Neutrophil (primary cell): ENCODE measurements around the gene DTHD1.

Experiments used
- H3K27ac ChIP-seq: fragments of 200-600 bp; sonication (generic); 2 replicates; pipeline ENCODE4 v1.5.1; 2016; ENCODE audit warnings: mild to moderate bottlenecking, moderate library complexity
- H3K27me3 ChIP-seq: fragments of 200-600 bp; sonication (generic); 2 replicates; pipeline ENCODE4 v1.6.0; 2016; ENCODE audit warnings: mild to moderate bottlenecking
- H3K36me3 ChIP-seq: fragments of 200-600 bp; sonication (generic); 2 replicates; pipeline ENCODE4 v1.5.1; 2017
- H3K4me1 ChIP-seq, 2 experiments: fragments of 200-600 bp in 1 of 2; sonication (generic) in 1 of 2; 1 replicate in 1 of 2; 2 replicates in 1 of 2; pipeline versions ENCODE4 v1.5.1 to v1.6.1; 2013 to 2016; ENCODE audit warnings: low read depth in 1 of 2, low read length in 1 of 2, mild to moderate bottlenecking in 1 of 2, moderate library complexity in 1 of 2; ENCODE audit not compliant: control insufficient read depth in 1 of 2, insufficient read depth in 1 of 2
- H3K4me3 ChIP-seq, 2 experiments: fragments of 200-600 bp in 1 of 2; sonication (generic) in 1 of 2; 1 replicate in 1 of 2; 2 replicates in 1 of 2; pipeline ENCODE4 v1.5.1; 2013 to 2016; ENCODE audit warnings: low read depth in 1 of 2, low read length in 1 of 2, mild to moderate bottlenecking in 1 of 2, moderate library complexity in 1 of 2
- H3K9me3 ChIP-seq: fragments of 200-600 bp; sonication (generic); 2 replicates; pipeline ENCODE4 v1.5.1; 2016
- TF ChIP-seq, protein P1 (sequence below): fragments of 200-600 bp; sonication (generic); IDR thresholded peaks from 2 replicates; pipeline ENCODE4 v1.5.1; 2016; ENCODE audit warnings: antibody characterized with exemption

DTHD1 gene

DNA sequence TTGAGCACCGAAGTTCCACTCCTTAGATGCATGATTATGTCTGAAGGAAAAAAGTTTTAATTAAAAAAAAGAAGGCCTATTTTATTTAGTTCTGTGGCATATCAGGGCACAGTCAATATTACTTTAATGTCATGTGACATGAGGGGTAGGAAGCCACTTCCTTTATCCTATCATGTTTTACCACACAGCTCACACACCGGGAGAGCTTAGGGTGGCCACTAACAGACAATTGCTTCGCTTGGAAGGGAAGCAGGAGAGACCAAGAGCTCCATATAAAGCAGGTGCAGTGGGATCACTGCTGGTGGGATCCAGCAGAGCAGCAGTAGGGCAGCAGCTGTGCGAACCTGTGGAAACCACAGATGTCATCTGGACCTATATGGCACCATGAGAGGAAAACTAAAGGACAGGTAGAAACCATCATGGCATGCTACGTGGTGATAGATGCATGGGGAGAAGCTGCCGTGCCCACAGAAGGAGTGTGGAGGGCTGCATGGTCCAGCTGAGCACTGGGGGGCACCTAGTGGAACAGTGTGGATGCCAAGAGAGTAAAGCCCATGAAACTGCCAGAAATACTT is 52.0 kb downstream of the DTHD1 start:
- peaks cover 5 to 20% of the 10 kb centered on the region in 2 experiments for H3K4me1 ChIP-seq
- H3K27me3 ChIP-seq: no peaks in the 10 kb centered on the region
- TF ChIP-seq, protein P1, sequence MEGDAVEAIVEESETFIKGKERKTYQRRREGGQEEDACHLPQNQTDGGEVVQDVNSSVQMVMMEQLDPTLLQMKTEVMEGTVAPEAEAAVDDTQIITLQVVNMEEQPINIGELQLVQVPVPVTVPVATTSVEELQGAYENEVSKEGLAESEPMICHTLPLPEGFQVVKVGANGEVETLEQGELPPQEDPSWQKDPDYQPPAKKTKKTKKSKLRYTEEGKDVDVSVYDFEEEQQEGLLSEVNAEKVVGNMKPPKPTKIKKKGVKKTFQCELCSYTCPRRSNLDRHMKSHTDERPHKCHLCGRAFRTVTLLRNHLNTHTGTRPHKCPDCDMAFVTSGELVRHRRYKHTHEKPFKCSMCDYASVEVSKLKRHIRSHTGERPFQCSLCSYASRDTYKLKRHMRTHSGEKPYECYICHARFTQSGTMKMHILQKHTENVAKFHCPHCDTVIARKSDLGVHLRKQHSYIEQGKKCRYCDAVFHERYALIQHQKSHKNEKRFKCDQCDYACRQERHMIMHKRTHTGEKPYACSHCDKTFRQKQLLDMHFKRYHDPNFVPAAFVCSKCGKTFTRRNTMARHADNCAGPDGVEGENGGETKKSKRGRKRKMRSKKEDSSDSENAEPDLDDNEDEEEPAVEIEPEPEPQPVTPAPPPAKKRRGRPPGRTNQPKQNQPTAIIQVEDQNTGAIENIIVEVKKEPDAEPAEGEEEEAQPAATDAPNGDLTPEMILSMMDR: no peak
- no peak overlapping the region for H3K4me3 ChIP-seq
- no peaks in the 10 kb centered on the region for H3K9me3 ChIP-seq
- no peak overlapping the region for H3K27ac ChIP-seq
- H3K36me3 ChIP-seq: no peaks in the 10 kb centered on the region

DNA sequence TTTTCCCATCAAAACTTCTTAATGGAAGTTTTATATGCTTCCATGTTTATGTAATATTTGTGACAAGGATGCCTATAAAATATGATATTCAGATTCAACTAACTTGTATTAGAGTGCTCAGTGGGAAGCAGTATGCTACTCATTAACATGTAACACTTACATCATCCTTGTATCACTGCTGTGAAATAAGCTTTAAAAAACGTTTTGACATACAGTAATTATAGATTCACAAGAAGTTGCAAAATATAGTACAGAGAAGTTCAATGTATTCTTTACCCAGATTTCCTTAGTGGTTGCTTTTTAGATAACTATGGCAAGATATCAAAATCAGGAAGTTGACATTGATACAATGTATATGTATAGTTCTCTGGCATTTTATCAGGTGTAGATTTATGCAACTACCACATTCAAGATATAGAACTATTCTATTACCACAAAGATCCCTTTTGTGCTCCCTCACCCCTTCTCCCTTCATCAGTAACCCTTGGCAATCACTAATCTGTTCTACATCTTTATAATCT is 56.3 kb downstream of the DTHD1 start:
- H3K4me1 ChIP-seq: peaks cover 0 to 15% of the 10 kb centered on the region in 2 experiments
- TF ChIP-seq, protein P1: no peak
- H3K9me3 ChIP-seq: no peaks in the 10 kb centered on the region

DNA sequence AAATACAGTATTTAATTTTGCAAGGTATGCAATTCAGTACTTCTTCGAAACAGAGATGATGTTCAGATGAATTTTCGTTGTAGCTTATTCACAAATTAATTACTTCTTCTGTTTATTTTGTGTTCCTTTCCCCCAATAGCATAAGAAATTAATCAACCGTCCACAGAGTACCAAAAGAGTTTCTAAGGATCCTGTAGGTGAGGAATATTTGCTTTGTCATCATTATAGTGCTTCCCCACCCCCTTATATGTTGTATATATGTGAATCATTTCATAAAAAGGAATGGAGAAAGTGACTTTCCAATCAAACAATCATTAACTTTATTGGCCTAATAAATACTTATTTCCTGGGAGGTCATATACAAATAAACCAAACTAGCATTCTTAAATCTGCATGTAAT is 57.6 kb downstream of the DTHD1 start:
- no peaks in the 10 kb centered on the region for H3K27me3 ChIP-seq
- peaks cover 0 to 15% of the 10 kb centered on the region in 2 experiments for H3K4me1 ChIP-seq
- no peak overlapping the region for H3K4me3 ChIP-seq
- no peaks in the 10 kb centered on the region for H3K36me3 ChIP-seq
- H3K9me3 ChIP-seq: no peaks in the 10 kb centered on the region
- no peak overlapping the region for H3K27ac ChIP-seq
- TF ChIP-seq, protein P1: no peak

More for the DNA sequence above, 56.3 kb downstream of the DTHD1 start:
- Histone ChIP-seq H3K36me3 (no peaks in the 10 kb centered on the region), H3K27me3 (no peaks in the 10 kb centered on the region), H3K4me3 (no peak overlapping the region), H3K27ac (peak overlapping the region; percentile 12)

DNA sequence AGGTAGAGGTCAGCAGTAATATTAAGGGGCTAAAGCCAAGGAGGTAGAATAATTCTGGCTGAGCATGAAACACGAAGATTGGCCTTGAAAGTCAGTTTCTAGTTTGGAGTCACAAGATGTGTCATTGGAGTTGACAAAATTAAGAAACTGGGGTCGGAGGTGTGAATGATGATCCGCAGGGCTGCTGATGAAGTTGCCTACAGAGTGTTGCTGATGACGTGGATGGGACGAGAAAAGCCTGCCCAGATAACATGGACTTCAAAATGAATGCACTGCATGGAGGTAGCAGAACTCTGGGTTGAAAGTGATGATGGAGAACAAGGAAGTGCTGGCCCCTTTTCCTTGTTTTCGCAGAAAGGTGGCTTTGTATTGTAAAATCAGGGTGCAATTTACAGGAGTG is 60.5 kb downstream of the DTHD1 start:
- Histone ChIP-seq H3K4me1 (peaks cover 0 to 12% of the 10 kb centered on the region in 2 experiments), H3K27ac (no peak overlapping the region), H3K9me3 (no peaks in the 10 kb centered on the region), H3K36me3 (no peaks in the 10 kb centered on the region), H3K27me3 (no peaks in the 10 kb centered on the region), H3K4me3 (no peak overlapping the region)
- TF ChIP-seq, protein P1: no peak

DNA sequence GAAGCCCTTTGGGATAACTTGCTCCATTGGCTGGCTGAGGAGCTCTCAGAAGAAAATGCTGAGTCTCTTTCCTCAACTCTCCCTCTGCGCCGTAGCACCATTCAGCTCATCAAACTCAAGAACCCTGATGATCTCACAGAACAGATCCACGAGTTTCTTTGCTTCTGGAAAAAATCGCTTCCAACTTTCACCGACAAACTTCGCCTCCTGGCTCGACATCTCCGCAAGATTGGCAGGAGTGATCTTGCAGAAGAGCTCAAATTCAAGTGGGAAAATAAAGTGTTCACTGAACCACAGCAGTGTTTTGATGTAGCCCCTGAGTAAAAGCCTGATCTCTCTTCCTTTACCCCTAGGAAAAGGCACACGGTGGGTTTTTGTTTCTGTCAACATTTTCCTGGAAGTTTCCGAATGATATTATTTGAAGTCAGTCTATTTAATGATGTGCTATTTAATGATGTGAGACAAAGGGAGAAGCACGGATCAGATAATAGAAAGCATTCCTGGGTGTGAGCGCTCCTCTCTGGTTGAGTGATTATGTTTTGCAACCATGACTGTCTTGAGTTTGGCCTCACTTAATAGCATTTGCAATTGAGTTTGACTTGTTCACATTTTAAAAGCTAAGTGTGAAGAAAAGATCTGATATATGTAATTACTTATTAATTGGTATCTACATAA is 62.2 kb downstream of the DTHD1 start:
- H3K27me3 ChIP-seq: no peaks in the 10 kb centered on the region
- H3K4me3 ChIP-seq: no peak overlapping the region
- H3K36me3 ChIP-seq: no peaks in the 10 kb centered on the region
- H3K9me3 ChIP-seq: no peaks in the 10 kb centered on the region
- peaks cover 4 to 9% of the 10 kb centered on the region in 2 experiments for H3K4me1 ChIP-seq
- H3K27ac ChIP-seq: no peak overlapping the region
- TF ChIP-seq, protein P1: no peak
